Measurements from ENCODE around the gene TP73. TPM values are rescaled to one million over a fixed set of nuclear protein-coding genes. Genes with fewer than 3 reads are reported as not detected.

The TP73 gene
- total and polyA plus RNA-seq, 2 experiments from 2014 or later = not detected

DNA sequence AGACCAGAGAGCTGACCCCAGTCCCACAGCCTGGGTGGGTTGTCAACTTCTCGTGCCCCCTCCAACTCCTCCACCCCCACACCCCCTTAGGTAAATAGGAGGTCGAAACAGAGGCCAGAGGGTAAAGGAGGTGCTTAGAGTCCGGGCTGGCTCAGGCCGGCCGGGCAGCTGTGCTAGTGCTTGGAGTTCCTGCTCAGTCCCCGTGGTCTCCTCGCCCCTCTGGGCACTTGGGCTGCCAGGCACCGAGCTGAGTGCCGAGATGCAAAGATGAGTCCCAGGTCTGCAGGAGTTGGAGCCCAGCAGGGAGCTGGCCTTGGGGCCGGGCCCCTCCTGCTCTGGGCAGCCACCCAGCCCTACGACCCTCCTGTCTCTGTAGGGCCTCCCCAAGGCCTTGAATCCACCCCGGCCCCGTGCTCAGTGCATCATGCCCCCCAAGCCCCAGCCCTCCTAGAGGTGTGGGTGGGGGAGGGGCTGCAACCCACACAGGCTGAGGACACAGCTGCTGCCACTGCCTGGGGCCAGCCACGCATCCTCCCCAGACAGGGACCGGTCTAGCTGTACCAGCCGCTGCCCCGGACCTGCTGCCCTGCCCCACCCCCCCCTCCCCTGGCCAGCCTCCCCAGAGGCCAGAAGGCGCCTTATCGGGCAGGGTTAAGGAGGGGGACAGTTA is 122.1 kb downstream of the TP73 start:
- TF ChIP-seq EZH2phosphoT487 (IDR thresholded peaks at IDR 0.05; ENCODE audit: insufficient read depth, low read depth) = no peak
- no peak for TF ChIP-seq EZH2 (IDR thresholded peaks at IDR 0.05; ENCODE audit: insufficient read depth, poor library complexity, severe bottlenecking)
- Histone ChIP-seq H3K4me2 (ENCODE audit: unreplicated experiment) (no peak overlapping the region), H3K79me2 (ENCODE audit: insufficient read depth) (no peaks in the 10 kb centered on the region), H3K27ac (no peak overlapping the region), H2AFZ (no peak overlapping the region), H3K9me2 (ENCODE audit: insufficient read depth) (no peaks in the 10 kb centered on the region), H3K36me3 (ENCODE audit: low read depth) (no peaks in the 10 kb centered on the region), H3K27me3 (replicated peaks; ENCODE audit: insufficient read depth) (0 out of 2 replicates have a peak, but pooled peaks cover 3% of the 10 kb centered on the region), H3K9me3 (ENCODE audit: low read depth) (no peaks in the 10 kb centered on the region), H3K9ac (no peak overlapping the region), H3K4me3 (no peak overlapping the region), H4K20me1 (ENCODE audit: insufficient read depth) (no peaks in the 10 kb centered on the region), H3F3A (ENCODE audit: insufficient read depth) (peaks cover 4% of the 10 kb centered on the region; the same call in 1 of the 2 replicates), H3K4me1 (ENCODE audit: insufficient read depth) (no peaks in the 10 kb centered on the region)
- in situ Hi-C loops (cut with MboI) = no loop called here
- DNase-seq = no peak
- WGBS, 2 experiments (ENCODE audit: low coverage in 1 of 2, low lambda C conversion rate in 2 of 2, missing lambda C conversion rate in 2 of 2) = 86 to 92% methylated on average over 10 to 19 of the region's 19 CpGs

DNA sequence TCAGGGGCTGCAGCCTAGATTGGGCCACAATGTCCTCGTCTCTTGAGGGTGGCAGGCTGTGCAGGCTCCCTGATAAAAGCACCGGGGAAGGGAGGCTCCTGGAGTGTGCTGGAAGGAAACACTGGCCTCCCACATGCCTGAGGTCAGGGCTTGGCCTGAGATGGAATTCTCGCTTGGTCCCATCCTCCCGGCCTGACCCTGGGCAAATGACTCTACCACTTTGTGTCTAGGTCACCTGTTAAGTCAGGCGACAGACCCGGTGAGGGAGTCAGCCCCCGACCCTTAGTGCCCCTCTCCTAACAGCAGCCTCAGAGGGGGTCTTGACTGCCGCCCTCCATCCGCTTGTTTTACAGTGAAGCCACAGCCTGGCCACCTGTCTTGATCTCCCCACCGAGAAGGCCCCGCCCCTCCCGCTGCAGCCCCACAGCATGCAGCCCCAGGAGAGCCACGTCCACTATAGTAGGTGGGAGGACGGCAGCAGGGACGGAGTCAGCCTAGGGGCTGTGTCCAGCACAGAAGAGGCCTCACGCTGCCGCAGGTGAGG is 122.7 kb downstream of the TP73 start:
- in situ Hi-C loops (cut with MboI) = no loop called here
- H2AFZ ChIP-seq = no peak overlapping the region

DNA sequence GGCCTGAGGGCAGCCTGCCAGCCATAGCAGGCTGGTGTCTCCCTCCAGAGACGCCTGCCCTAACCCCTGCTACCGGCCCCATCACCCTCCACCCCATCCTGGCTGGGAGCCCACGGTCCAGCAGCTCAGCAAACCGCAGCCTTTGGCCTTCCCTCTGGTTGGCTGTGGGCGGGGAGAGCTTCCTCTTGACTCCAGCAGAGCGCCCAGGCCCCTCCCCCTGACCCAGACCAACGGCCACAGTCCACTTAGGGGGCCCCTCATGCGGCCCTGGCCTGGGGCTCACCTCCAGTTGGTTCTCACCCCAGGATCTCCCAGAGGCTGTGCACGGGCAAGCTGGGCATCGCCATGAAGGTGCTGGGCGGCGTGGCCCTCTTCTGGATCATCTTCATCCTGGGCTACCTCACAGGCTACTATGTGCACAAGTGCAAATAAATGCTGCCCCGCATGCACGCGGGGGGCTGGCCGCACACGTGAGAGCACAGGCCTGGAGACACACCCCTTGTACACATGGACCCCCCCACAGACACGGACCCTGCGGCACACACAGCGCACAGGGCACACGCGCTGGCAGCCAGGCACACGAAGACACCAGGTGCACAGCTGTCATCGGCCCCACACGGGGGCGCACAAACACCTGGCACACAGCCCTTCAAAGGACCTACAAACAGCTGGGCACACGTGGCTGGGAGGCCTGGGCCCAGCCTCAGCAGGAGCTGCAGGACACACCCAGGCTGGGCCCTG is 123.3 kb downstream of the TP73 start:
- no peaks in the 10 kb centered on the region for H3K4me1 ChIP-seq (ENCODE audit: insufficient read depth)
- H4K20me1 ChIP-seq (ENCODE audit: insufficient read depth) = no peaks in the 10 kb centered on the region
- no peaks in the 10 kb centered on the region for H3K9me3 ChIP-seq (ENCODE audit: low read depth)
- H3K9me2 ChIP-seq (ENCODE audit: insufficient read depth) = no peaks in the 10 kb centered on the region
- WGBS, 2 experiments (ENCODE audit: low coverage in 1 of 2, low lambda C conversion rate in 2 of 2, missing lambda C conversion rate in 2 of 2) = 51 to 55% methylated on average over 25 to 26 of the region's 27 CpGs
- H3K27ac ChIP-seq = no peak overlapping the region
- no peaks in the 10 kb centered on the region for H3K27me3 ChIP-seq (replicated peaks; ENCODE audit: insufficient read depth)
- TF ChIP-seq EZH2 (IDR thresholded peaks at IDR 0.05; ENCODE audit: insufficient read depth, poor library complexity, severe bottlenecking) (no peak), EZH2phosphoT487 (IDR thresholded peaks at IDR 0.05; ENCODE audit: insufficient read depth, low read depth) (no peak)
- 0 out of 2 replicates have a peak, but pooled peaks cover 7% of the 10 kb centered on the region for H3K36me3 ChIP-seq (ENCODE audit: low read depth)
- peaks cover 4% of the 10 kb centered on the region; the same call in 1 of the 2 replicates for H3F3A ChIP-seq (ENCODE audit: insufficient read depth)
- in situ Hi-C loops (cut with MboI) = no loop called here
- H3K9ac ChIP-seq = no peak overlapping the region
- H2AFZ ChIP-seq = no peak overlapping the region
- no peak overlapping the region for H3K4me2 ChIP-seq (ENCODE audit: unreplicated experiment)
- no peaks in the 10 kb centered on the region for H3K79me2 ChIP-seq (ENCODE audit: insufficient read depth)
- H3K4me3 ChIP-seq = no peak overlapping the region
- peak; percentile 44 for DNase-seq

More for the DNA sequence above, 122.7 kb downstream of the TP73 start:
- no peak overlapping the region for H3K9ac ChIP-seq
- H3K9me2 ChIP-seq (ENCODE audit: insufficient read depth) = no peaks in the 10 kb centered on the region
- H3K27me3 ChIP-seq (replicated peaks; ENCODE audit: insufficient read depth) = 0 out of 2 replicates have a peak, but pooled peaks cover 3% of the 10 kb centered on the region
- 67 to 71% methylated on average over 17 of the region's 17 CpGs for WGBS, 2 experiments (ENCODE audit: low coverage in 1 of 2, low lambda C conversion rate in 2 of 2, missing lambda C conversion rate in 2 of 2)
- H3K36me3 ChIP-seq (ENCODE audit: low read depth) = 0 out of 2 replicates have a peak, but pooled peaks cover 3% of the 10 kb centered on the region
- H3K79me2 ChIP-seq (ENCODE audit: insufficient read depth) = no peaks in the 10 kb centered on the region
- no peaks in the 10 kb centered on the region for H4K20me1 ChIP-seq (ENCODE audit: insufficient read depth)
- H3K4me3 ChIP-seq = no peak overlapping the region
- TF ChIP-seq EZH2phosphoT487 (IDR thresholded peaks at IDR 0.05; ENCODE audit: insufficient read depth, low read depth) = no peak
- no peak for TF ChIP-seq EZH2 (IDR thresholded peaks at IDR 0.05; ENCODE audit: insufficient read depth, poor library complexity, severe bottlenecking)
- peak; percentile 24 for DNase-seq
- no peak overlapping the region for H3K27ac ChIP-seq
- no peaks in the 10 kb centered on the region for H3K9me3 ChIP-seq (ENCODE audit: low read depth)
- H3K4me2 ChIP-seq (ENCODE audit: unreplicated experiment) = no peak overlapping the region
- H3F3A ChIP-seq (ENCODE audit: insufficient read depth) = peaks cover 4% of the 10 kb centered on the region; the same call in 1 of the 2 replicates
- H3K4me1 ChIP-seq (ENCODE audit: insufficient read depth) = no peaks in the 10 kb centered on the region

DNA sequence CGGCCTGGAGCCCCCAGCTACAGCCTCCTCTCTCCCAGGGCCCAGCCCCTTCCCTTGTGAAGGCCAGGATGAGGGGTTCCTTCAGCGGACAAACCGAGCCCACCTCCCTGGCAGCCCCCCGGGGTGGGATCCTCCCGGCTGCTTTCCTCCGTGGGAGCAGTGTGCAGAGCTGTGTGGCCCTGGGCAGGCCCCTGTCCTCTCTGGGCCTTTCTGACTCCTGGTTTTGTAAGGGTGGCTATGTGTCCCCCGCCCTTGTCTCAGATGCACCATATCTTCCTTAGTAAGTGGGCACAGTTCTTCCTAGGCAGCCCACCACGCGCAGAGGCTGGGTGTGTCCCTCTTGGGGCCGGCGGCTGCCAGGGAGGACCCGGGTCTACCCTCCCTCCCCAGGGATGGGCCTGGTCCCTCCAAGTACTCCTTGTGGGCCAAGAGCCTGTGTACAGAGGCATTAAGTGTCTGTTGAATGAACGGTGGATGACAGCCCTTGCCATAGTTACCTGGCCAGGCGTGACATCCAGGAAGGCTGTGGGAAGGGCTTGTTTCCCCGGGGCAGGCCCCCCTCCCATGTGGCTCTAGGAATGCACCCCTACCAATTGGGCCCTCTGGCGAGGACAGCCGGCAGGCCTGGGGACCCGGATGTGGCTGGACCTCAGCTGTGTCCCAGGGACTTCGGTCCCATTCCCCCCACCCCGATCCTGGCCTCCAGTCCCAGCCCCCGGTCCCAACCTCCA is 124.1 kb downstream of the TP73 start:
- H3K4me1 ChIP-seq (ENCODE audit: insufficient read depth) = no peaks in the 10 kb centered on the region
- H3K27ac ChIP-seq = no peak overlapping the region
- H3F3A ChIP-seq (ENCODE audit: insufficient read depth) = peaks cover 4% of the 10 kb centered on the region; the same call in 1 of the 2 replicates
- H3K9me2 ChIP-seq (ENCODE audit: insufficient read depth) = no peaks in the 10 kb centered on the region
- no peak for TF ChIP-seq EZH2phosphoT487 (IDR thresholded peaks at IDR 0.05; ENCODE audit: insufficient read depth, low read depth)
- no peak for TF ChIP-seq EZH2 (IDR thresholded peaks at IDR 0.05; ENCODE audit: insufficient read depth, poor library complexity, severe bottlenecking)
- 56 to 63% methylated on average over 19 to 21 of the region's 21 CpGs for WGBS, 2 experiments (ENCODE audit: low coverage in 1 of 2, low lambda C conversion rate in 2 of 2, missing lambda C conversion rate in 2 of 2)
- H3K9me3 ChIP-seq (ENCODE audit: low read depth) = no peaks in the 10 kb centered on the region
- no peak overlapping the region for H3K4me2 ChIP-seq (ENCODE audit: unreplicated experiment)
- H3K9ac ChIP-seq = no peak overlapping the region
- H3K79me2 ChIP-seq (ENCODE audit: insufficient read depth) = no peaks in the 10 kb centered on the region
- no peak overlapping the region for H3K4me3 ChIP-seq
- in situ Hi-C loops (cut with MboI) = no loop called here
- no peak overlapping the region for H2AFZ ChIP-seq
- H4K20me1 ChIP-seq (ENCODE audit: insufficient read depth) = no peaks in the 10 kb centered on the region
- no peaks in the 10 kb centered on the region for H3K27me3 ChIP-seq (replicated peaks; ENCODE audit: insufficient read depth)
- DNase-seq = no peak
- H3K36me3 ChIP-seq (ENCODE audit: low read depth) = peaks cover 13% of the 10 kb centered on the region; the same call in 1 of the 2 replicates

Measured in GM23248 (cell line).